ENCODE results near the gene TTC23L.
"Not testable (repeated sequence)": the region's sequence is repeated elsewhere in the genome, so short reads cannot be mapped to it uniquely, and the experiment has no call there.

Gene TTC23L

GRCh38 chr5:34903260-34903659 lies 64.3 kb downstream of the TTC23L start:
- FAIRE-seq = no peak
- no peak for TF ChIP-seq POLR2A (IDR thresholded peaks at IDR 0.05; ENCODE audit: low read depth, low read length)
- TF ChIP-seq PAX5 (IDR thresholded peaks at IDR 0.05; ENCODE audit: insufficient read depth, low read length, severe bottlenecking) = no peak
- TF ChIP-seq TAF1 (IDR thresholded peaks at IDR 0.05; ENCODE audit: low read depth, low read length) = no peak
- no peak for TF ChIP-seq POU2F2 (IDR thresholded peaks at IDR 0.05; ENCODE audit: low read depth, low read length)
- no peak for TF ChIP-seq SPI1 (IDR thresholded peaks at IDR 0.05; ENCODE audit: low read depth, low read length)
- TF ChIP-seq POLR2AphosphoS5 (IDR thresholded peaks at IDR 0.05; ENCODE audit: low read depth, low read length) = no peak
- no peak for DNase-seq (ENCODE audit: insufficient read length, low spot score)

GRCh38 chr5:34905564-34905963 lies 66.6 kb downstream of the TTC23L start:
- no peak for DNase-seq (ENCODE audit: insufficient read length, low spot score)
- no peak for FAIRE-seq
- TF ChIP-seq POLR2A (IDR thresholded peaks at IDR 0.05; ENCODE audit: low read depth, low read length) (no peak), POU2F2 (IDR thresholded peaks at IDR 0.05; ENCODE audit: low read depth, low read length) (no peak), TAF1 (IDR thresholded peaks at IDR 0.05; ENCODE audit: low read depth, low read length) (no peak), POLR2AphosphoS5 (IDR thresholded peaks at IDR 0.05; ENCODE audit: low read depth, low read length) (no peak), SPI1 (IDR thresholded peaks at IDR 0.05; ENCODE audit: low read depth, low read length) (no peak), PAX5 (IDR thresholded peaks at IDR 0.05; ENCODE audit: insufficient read depth, low read length, severe bottlenecking) (no peak)

- FAIRE-seq = no peak
- TF ChIP-seq POLR2A (IDR thresholded peaks at IDR 0.05; ENCODE audit: low read depth, low read length) (no peak), SPI1 (IDR thresholded peaks at IDR 0.05; ENCODE audit: low read depth, low read length) (no peak), POLR2AphosphoS5 (IDR thresholded peaks at IDR 0.05; ENCODE audit: low read depth, low read length) (no peak), PAX5 (IDR thresholded peaks at IDR 0.05; ENCODE audit: insufficient read depth, low read length, severe bottlenecking) (no peak), TAF1 (IDR thresholded peaks at IDR 0.05; ENCODE audit: low read depth, low read length) (no peak), POU2F2 (IDR thresholded peaks at IDR 0.05; ENCODE audit: low read depth, low read length) (no peak)
- DNase-seq (ENCODE audit: insufficient read length, low spot score) = no peak
Observed at GRCh38 chr5:34913072-34913471, 74.1 kb downstream of the TTC23L start.

DNA sequence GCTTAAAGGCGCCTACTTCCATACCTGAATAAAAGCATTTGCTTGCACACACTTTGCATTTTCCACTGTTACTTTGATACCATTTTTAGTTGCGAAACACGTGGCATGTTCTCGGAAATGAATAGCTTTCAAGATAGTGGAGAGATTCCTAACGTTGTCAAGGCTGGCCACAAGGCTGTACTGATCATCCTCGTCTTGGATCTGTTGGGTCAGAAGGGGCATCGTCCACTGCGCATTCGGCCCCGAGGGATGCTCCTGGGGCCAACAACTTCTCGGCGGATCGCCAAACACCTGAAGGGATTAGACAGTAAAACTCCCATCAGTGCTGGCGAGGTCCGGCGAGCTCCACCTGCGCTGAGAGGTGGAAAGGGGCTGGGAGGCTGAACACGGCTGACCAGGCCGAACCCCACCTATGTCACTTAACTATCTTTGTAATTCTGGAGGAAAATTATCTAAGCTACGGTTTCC lies 75.7 kb downstream of the TTC23L start:
- DNase-seq (ENCODE audit: insufficient read length, low spot score) = no peak
- TF ChIP-seq POLR2AphosphoS5 (IDR thresholded peaks at IDR 0.05; ENCODE audit: low read depth, low read length) (no peak), PAX5 (IDR thresholded peaks at IDR 0.05; ENCODE audit: insufficient read depth, low read length, severe bottlenecking) (no peak), SPI1 (IDR thresholded peaks at IDR 0.05; ENCODE audit: low read depth, low read length) (no peak), POLR2A (IDR thresholded peaks at IDR 0.05; ENCODE audit: low read depth, low read length) (no peak), TAF1 (IDR thresholded peaks at IDR 0.05; ENCODE audit: low read depth, low read length) (no peak), POU2F2 (IDR thresholded peaks at IDR 0.05; ENCODE audit: low read depth, low read length) (no peak)
- no peak for FAIRE-seq

- DNase-seq (ENCODE audit: insufficient read length, low spot score) = peak; percentile 75
- TF ChIP-seq PAX5 (IDR thresholded peaks at IDR 0.05; ENCODE audit: insufficient read depth, low read length, severe bottlenecking) = peak; percentile 19
- peak; percentile 90; the same call in 1 of the 2 replicates for TF ChIP-seq POLR2AphosphoS5 (IDR thresholded peaks at IDR 0.05; ENCODE audit: low read depth, low read length)
- peak; percentile 98 for TF ChIP-seq TAF1 (IDR thresholded peaks at IDR 0.05; ENCODE audit: low read depth, low read length)
- peak; percentile 92 for TF ChIP-seq POLR2A (IDR thresholded peaks at IDR 0.05; ENCODE audit: low read depth, low read length)
- TF ChIP-seq POU2F2 (IDR thresholded peaks at IDR 0.05; ENCODE audit: low read depth, low read length) = peak; percentile 76; the same call in 1 of the 2 replicates
- peak; percentile 66 for TF ChIP-seq SPI1 (IDR thresholded peaks at IDR 0.05; ENCODE audit: low read depth, low read length)
- peak; percentile 88 for FAIRE-seq
Observed at GRCh38 chr5:34915139-34915855, 76.3 kb downstream of the TTC23L start, which contains the start of the genes BRIX1 and RAD1. BRIX1 (plus strand) TSS chr5:34915711; CDS start chr5:34915739, 28 bp downstream. RAD1 (minus strand) TSS chr5:34915504; CDS start chr5:34914892, 612 bp downstream.

GRCh38 chr5:34915856-34916192 lies 76.9 kb downstream of the TTC23L start:
- no peak for TF ChIP-seq TAF1 (IDR thresholded peaks at IDR 0.05; ENCODE audit: low read depth, low read length)
- TF ChIP-seq SPI1 (IDR thresholded peaks at IDR 0.05; ENCODE audit: low read depth, low read length) = no peak
- TF ChIP-seq PAX5 (IDR thresholded peaks at IDR 0.05; ENCODE audit: insufficient read depth, low read length, severe bottlenecking) = no peak
- no peak for TF ChIP-seq POU2F2 (IDR thresholded peaks at IDR 0.05; ENCODE audit: low read depth, low read length)
- TF ChIP-seq POLR2A (IDR thresholded peaks at IDR 0.05; ENCODE audit: low read depth, low read length) = no peak
- TF ChIP-seq POLR2AphosphoS5 (IDR thresholded peaks at IDR 0.05; ENCODE audit: low read depth, low read length) = no peak
- no peak for DNase-seq (ENCODE audit: insufficient read length, low spot score)
- no peak for FAIRE-seq

DNA sequence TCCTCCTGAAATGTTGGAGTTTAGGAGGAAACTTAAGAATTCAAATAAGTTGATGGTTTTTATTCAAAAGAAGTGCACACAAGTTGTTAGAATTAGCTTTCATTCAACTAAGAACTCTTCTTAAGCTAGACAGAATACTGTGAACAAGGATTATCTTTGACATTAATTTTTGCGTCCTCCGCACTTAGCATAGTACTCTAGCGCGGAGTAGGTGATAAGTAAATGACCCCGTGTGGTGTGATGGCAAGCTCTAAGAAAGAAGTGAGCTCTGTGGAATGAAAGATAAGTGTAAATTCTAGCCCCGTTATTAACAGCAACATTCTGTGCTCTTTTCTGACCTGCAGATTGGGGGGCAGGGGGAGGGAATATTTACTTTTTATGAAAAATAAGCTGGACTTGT lies 77.6 kb downstream of the TTC23L start:
- TF ChIP-seq TAF1 (IDR thresholded peaks at IDR 0.05; ENCODE audit: low read depth, low read length) (no peak), POLR2AphosphoS5 (IDR thresholded peaks at IDR 0.05; ENCODE audit: low read depth, low read length) (no peak), PAX5 (IDR thresholded peaks at IDR 0.05; ENCODE audit: insufficient read depth, low read length, severe bottlenecking) (no peak), POU2F2 (IDR thresholded peaks at IDR 0.05; ENCODE audit: low read depth, low read length) (no peak)
- peak; percentile 31 for FAIRE-seq
- no peak for DNase-seq (ENCODE audit: insufficient read length, low spot score)

DNA sequence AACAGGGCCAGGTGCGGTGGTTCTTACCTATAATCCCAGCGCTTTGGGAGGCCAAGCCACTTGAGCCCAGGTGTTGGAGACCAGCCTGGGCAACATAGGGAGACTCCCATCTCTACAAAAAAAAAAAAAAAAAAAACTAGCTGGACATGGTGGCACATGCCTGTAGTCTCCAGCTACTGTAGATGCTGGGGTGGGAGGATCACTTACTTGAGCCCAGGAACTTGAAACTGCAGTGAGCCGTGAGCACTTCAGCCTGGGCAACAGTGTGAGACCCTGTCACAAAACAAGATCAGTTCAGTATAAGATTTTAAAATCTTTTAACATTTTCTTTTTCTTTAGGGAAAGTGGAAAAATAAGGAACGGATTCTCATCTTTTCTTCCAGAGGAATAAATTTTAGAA lies 79.1 kb downstream of the TTC23L start:
- no peak for TF ChIP-seq POLR2AphosphoS5 (IDR thresholded peaks at IDR 0.05; ENCODE audit: low read depth, low read length)
- no peak for TF ChIP-seq POLR2A (IDR thresholded peaks at IDR 0.05; ENCODE audit: low read depth, low read length)
- TF ChIP-seq TAF1 (IDR thresholded peaks at IDR 0.05; ENCODE audit: low read depth, low read length) = no peak
- no peak for TF ChIP-seq SPI1 (IDR thresholded peaks at IDR 0.05; ENCODE audit: low read depth, low read length)
- no peak for TF ChIP-seq POU2F2 (IDR thresholded peaks at IDR 0.05; ENCODE audit: low read depth, low read length)
- TF ChIP-seq PAX5 (IDR thresholded peaks at IDR 0.05; ENCODE audit: insufficient read depth, low read length, severe bottlenecking) = no peak
- DNase-seq (ENCODE audit: insufficient read length, low spot score) (no peak), FAIRE-seq (no peak)

DNA sequence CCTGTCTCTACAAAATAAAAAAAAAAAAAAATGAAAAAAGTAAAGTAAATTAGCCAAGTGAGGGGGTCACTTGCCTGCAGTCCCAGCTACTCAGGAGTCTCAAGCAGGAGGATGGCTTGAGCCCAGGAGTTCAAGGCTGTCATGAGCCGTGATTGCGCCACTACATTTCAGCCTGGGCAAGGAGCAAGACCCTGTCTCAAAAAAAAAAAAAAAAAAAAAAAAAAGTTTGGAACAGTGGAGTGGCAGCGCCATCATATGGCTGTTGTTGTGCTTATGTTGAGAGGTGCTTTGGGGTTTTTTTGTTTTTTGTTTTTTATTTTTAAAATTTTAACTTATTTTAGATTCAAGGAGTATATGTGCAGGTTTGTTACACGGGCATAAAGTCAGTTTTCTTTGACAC lies 80.1 kb downstream of the TTC23L start:
- FAIRE-seq (no peak), DNase-seq (ENCODE audit: insufficient read length, low spot score) (no peak)
- TF ChIP-seq SPI1 (IDR thresholded peaks at IDR 0.05; ENCODE audit: low read depth, low read length) = no peak
- no peak for TF ChIP-seq POU2F2 (IDR thresholded peaks at IDR 0.05; ENCODE audit: low read depth, low read length)
- no peak for TF ChIP-seq PAX5 (IDR thresholded peaks at IDR 0.05; ENCODE audit: insufficient read depth, low read length, severe bottlenecking)
- TF ChIP-seq POLR2A (IDR thresholded peaks at IDR 0.05; ENCODE audit: low read depth, low read length) = no peak
- TF ChIP-seq POLR2AphosphoS5 (IDR thresholded peaks at IDR 0.05; ENCODE audit: low read depth, low read length) = no peak
- no peak for TF ChIP-seq TAF1 (IDR thresholded peaks at IDR 0.05; ENCODE audit: low read depth, low read length)

GRCh38 chr5:34923256-34923655 lies 84.3 kb downstream of the TTC23L start:
- DNase-seq (ENCODE audit: insufficient read length, low spot score); FAIRE-seq: not testable (repeated sequence)
